HG03575 (cell line): ENCODE data around the gene SPATA2L.

Experiments used
- ATAC-seq: cut with Tn5 transposase; IDR thresholded peaks from one replicate; pipeline ENCODE4 v1.9.1; 2021; ENCODE audit not compliant: unreplicated experiment, insufficient number of reproducible peaks, low FRiP score; ENCODE audit errors: extremely low read depth

SPATA2L gene

GRCh38 chr16:89701425-89702406, at the start of gene SPATA2L:
Gene SPATA2L, minus strand, starts transcription at chr16:89701705. Its CDS starts 473 bp downstream, at chr16:89701232.
- ATAC-seq: no peak

GRCh38 chr16:89749637-89750036, 48.1 kb upstream of the SPATA2L start:
- no peak for ATAC-seq

GRCh38 chr16:89748921-89749320, 47.4 kb upstream of the SPATA2L start:
- no peak for ATAC-seq

GRCh38 chr16:89748076-89748475, 46.6 kb upstream of the SPATA2L start:
- no peak for ATAC-seq

GRCh38 chr16:89746043-89746442, 44.5 kb upstream of the SPATA2L start:
- ATAC-seq: no peak

GRCh38 chr16:89744813-89745212, 43.3 kb upstream of the SPATA2L start:
- ATAC-seq: no peak

- ATAC-seq: no peak
These were observed 41.4 kb upstream of the SPATA2L start for GRCh38 chr16:89742948-89743347.

GRCh38 chr16:89741342-89742014, 40.0 kb upstream of the SPATA2L start:
- ATAC-seq: no peak

GRCh38 chr16:89739383-89739782, 37.9 kb upstream of the SPATA2L start:
- no peak for ATAC-seq

GRCh38 chr16:89738538-89739317, 37.2 kb upstream of the SPATA2L start:
- ATAC-seq: no peak

- ATAC-seq: no peak
These were observed 36.5 kb upstream of the SPATA2L start for GRCh38 chr16:89738072-89738377.

GRCh38 chr16:89737341-89738071, 36.0 kb upstream of the SPATA2L start:
- no peak for ATAC-seq

- no peak for ATAC-seq
These were observed 35.0 kb upstream of the SPATA2L start for GRCh38 chr16:89736554-89736953.

- ATAC-seq: no peak
These were observed 32.3 kb upstream of the SPATA2L start for GRCh38 chr16:89733792-89734191.

GRCh38 chr16:89733322-89733721, 31.8 kb upstream of the SPATA2L start:
- no peak for ATAC-seq

GRCh38 chr16:89732918-89733242, 31.4 kb upstream of the SPATA2L start:
- no peak for ATAC-seq

- no peak for ATAC-seq
These were observed 30.8 kb upstream of the SPATA2L start for GRCh38 chr16:89732142-89732917.

GRCh38 chr16:89730610-89731234, 29.2 kb upstream of the SPATA2L start:
- ATAC-seq: no peak
